SHP77 treated with DMSO at 0.1 percent for 48 hours (cell line): ENCODE results near the gene CAMK1D.
A peak's percentile ranks its signal among the peaks of the same experiment; 100 is the strongest.

ENCODE experiments used
- DNase-seq: peaks from one replicate; lab custom pipeline; 2025; lab: John Stamatoyannopoulos, UW

Gene CAMK1D

DNA sequence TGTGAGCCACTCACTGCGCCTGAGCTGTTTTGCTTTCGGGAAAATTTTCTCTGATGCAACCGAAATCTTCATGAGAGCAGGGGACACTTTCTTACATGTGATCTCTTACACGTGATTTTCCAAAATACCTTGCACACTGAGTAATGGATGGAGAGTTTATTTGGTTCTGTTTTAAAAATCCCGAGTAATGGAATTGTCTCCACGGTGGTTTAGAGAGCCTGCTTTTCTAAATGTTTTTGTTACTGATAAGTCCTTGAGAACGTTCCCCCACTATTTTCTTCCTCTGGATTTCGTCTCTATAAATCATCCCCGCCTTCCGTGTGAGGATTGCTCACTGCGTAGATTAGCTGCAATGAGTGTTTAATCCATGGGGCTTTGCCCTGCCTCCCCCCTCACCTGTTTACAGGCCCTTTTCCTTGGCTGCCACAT lies 25.7 kb downstream of the CAMK1D start:
- DNase-seq, result no peak

DNA sequence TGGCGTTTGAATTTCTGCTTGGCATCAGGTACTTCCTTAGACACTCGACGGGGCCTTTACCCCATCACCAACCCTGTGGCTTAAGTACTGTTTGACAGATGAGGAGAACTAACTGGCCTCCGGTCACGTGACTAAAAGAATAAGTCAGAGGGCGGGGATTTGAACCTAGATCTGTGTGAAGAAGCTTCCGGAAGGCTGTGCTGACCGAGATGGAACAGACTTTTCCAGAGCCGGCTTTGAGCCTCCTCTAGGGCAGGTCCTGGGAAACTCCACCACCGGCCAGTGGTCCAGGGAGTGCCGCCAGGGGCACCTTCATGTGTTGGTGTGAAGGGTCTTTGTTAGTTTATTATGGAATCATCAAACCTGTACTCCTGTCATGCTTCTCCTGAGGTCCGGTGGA lies 26.9 kb downstream of the CAMK1D start:
- DNase-seq, result no peak

DNA sequence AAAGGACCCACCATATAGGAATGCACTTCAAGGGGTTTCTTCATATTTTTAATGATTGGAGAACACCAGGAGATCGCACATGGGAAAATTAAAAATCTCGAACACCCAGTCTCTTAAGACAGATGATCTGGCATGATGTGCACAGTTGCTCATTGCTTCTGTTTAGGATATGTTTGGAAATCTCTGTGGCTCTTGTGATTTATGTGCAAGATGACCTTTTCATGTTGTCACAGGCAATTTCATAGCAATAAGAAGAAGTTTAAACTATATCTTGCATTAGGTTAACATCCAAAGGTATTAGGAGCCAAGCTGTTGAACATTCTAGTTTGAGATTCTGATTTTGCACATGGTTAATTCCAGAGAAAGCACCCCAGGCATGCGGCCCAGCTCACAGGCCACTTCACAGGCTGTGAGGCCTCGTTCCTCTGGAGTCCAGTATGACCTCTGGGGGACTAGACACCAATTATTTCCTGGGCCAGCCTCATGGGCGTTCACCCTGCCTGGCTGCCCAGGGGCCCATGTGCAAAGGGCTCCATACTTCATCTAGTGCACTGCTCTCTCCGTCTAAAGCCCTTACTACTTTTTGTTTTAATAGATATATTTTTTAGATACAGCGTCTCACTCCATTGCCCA lies 28.4 kb downstream of the CAMK1D start:
- DNase-seq, result no peak

DNA sequence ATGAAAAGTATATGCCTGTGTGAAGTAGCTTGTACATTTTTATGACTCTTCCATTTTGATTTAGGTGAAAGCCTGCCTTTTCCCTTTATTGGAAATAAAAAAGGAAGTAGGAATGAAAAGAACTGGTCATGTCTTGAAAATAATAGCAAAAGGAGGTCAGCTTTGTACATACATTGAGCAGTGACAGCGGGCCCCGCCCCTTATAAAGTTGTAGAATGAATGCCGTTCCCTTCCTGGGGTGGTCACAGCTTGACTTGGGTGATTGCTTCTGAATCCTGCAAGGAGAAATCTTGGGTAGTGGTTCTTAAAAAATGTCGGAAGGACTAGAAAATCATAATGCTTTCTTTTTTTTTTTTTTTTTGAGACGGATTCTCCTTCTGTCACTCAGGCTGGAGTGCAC lies 31.7 kb downstream of the CAMK1D start:
- DNase-seq, result no peak

DNA sequence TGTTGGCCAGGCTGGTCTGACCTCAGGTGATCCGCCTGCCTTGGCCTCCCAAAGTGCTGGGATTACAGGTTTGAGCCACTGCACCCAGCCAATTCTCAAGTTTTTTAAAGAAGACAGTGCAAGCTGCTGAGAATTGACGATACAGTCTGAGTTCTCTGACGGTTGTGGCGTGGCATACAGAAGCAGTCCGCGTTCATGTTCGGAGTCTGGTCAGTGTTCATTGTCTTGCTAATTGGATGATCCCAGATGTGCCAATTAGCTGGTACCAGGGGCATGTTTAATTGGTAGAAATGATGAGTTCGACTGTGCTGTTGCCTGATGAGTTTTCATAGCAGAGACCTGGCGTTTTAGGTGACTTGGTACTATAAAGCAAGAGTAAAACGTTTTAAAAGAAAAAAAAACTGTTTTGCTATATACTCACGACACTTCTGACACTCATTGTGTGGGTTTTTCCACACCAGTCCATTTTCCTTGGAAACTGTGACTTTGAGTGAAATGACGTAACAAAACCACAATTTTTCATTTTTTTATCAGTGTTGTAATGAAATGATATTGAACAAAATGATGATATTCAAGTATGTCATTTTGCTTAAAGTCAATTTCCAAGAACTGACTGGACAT lies 32.3 kb downstream of the CAMK1D start:
- DNase-seq, result no peak

DNA sequence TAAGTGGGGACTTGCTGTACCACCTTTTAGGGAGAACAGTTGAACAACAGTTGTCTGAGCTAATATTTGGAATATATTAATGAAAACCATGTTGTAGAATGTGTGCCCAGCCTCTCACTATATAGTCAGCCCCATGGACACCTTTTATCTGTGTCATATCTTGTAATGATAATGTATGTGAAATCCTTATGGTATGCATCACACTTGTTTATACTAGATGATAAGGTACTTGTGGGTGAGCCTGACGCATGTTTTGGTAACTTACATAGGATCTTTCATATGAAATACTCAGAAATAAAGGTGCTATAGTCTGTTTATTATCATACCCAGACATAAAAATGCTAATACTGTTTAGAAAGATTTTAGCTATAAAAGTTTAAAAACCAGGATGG lies 32.8 kb downstream of the CAMK1D start:
- DNase-seq, result no peak

DNA sequence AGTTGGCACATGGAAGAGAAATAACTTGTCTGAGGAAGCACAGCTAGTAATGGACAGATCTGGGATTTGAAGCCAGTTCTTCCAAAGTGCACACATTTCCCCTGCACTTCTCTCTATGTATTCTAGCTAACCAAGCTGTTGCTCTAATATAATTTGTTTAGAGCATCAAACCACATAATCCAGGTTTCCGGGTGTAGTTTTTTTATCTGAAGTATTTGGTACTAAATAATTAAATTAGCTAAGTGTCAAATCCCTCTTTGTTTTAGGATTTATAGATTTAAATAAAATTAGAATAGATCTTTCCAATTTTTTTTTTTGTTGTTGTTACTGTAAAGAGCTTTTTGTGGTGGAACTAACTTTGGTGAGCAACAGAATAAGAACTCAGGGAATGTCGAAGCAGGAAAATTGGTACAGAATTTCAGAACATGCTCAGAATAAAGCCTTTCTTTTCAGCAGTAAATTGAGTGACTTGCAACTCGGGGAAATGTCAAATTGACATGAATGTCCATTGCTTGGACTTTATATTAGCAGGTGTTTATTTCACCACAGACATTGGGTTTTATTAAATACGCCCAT lies 33.7 kb downstream of the CAMK1D start:
- no peak for DNase-seq

DNA sequence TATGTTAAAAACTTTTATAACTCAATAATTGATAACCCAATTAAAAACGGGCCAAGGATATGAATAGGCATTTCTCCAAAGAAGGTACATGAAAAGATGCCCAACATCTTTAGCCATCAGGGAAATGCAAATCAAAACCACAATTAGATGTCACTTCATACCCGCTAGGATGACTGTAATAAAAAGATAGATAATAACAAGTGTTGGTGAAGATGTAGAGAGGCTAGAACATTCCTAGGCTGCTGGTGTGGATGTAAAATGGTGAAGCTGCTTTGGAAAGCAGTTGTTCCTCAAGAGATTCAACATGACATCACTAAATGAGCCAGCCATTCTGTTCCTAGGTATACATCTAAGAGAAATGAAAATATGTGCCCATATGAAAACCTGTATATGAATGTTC lies 35.6 kb downstream of the CAMK1D start:
- DNase-seq, result no peak

DNA sequence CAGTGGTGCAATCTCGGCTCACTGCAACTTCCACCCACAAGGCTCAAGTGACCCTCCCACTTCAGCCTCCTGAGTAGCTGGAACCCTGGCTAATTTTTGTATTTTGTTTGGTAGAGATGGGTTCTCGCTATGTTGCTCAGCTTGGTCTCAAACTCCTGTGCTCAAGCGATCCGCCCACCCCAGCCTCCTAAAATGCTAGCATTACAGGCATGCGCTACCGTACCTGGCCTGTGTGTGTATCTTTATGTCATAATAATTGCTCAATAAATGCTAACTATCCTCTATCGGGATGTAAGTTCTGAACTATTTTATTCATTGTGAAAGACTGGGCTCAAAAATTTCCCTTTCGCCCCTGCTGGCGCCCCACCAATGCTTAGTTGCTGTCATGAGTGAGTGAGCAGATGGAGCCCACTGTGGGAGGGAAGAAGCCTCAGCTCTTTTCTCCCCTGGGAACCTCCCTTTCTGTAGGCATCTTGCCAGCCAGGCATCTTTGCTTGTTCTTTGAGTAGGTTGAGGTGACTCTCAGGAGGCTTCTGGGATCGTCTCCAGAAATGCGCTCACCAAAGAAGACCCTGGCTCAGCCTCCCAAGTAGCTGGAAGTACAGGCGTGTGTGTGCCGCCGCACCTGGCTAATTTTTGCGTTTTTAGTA lies 38.3 kb downstream of the CAMK1D start:
- DNase-seq, result no peak

DNA sequence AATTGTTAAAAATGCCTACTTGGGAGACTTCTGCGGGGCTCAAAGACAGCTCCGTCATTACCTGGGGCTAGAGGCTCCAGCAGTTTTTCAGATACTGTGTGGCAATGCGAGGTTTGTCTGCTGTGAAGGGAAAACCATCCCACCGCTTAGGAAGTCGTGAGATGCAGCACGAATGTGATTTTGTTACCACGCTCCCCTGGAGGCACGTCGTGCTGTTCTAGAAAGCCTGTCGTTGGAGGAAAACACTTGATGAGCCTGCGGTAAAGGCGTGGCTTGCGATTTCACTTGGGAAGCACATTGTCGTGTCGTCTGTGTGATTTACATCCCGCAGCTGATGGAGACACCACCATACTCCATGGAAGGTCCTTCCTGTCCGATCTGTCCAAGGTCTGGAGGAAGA lies 39.3 kb downstream of the CAMK1D start:
- DNase-seq, result peak; percentile 86

DNA sequence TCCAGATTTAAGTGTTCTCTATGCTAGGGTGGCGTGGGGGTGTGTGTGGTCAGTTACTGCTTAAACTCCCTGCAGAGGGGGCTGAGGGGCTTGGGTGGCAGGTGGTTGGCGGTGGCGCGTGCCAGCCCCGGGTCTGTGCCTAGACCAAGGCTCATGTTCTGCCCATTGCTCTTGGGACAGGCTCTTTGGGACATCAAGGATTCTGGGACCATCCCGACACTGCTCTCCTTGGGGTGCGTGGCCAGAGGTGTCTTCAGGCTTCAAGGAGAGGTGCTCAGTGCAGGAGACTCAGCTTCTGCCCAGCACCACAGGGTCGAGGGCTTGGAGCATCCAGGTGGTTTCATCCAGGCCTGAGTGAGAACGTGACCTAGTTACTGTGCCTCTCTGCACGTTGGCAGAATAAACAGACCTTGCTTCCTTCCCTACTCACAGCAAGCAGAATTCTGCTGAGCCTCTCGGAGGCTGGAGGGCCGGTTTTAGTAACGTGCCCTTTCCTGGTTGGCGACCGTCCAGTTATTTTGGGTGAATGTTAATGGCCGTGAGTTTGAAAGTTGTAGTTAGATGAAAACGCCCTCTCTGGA lies 39.9 kb downstream of the CAMK1D start:
- peak; percentile 61 for DNase-seq

DNA sequence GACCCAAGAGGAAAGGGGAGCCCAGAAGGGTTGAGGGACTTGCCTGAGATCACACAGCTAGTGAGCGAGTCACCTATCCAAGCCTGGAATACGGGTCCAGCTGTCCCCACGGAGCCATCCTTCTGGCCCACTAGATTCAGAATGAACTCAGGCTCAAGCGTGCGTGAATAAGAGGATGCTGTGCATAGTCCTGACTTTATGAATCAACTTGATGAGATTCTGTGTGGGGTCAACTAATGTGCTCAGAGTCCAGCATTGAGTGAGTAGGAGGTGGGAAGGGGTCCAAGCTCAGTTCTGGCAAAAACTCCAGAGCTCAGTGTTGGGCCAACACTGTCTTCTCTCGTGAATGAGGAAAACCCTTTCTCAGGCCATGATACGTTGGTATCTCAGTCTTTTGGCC lies 41.4 kb downstream of the CAMK1D start:
- no peak for DNase-seq

DNA sequence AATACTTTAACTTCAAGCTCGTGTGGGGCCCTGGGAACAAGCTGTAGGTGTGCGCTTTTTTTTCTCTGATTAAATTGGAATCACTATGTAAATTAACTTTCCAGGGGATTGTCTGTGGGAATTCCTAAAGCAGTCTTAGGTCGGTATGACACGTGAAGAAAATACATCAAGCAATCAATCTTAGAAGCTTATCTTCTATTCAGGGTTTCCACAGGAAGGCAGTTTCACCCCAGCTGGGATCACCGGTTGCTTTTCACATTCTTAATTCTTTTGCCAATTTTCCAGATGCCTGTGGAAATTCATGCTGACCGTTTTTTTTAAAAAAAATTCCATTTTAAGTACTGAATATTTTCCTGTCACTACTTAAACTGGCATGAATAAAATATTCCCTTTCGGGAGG lies 41.9 kb downstream of the CAMK1D start:
- no peak for DNase-seq

DNA sequence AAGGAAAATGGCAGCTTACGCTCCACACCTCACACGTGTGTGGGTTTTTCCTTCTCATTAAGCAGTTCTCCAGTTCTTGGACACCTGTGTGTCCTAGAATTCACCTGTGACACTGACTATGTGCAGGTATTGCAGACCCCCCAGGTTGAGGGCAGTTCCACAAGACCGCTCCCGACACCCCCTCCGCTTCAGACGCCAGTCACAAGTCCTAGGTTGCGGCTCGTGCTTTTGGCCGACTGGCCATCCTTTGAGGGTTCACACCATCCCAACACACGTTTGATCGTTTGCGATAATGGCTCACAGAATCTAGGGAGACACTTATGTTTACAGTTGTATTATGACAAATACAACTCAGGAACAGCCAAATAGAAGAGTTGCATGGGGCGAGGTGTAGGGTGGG lies 44.5 kb downstream of the CAMK1D start:
- DNase-seq, result no peak

DNA sequence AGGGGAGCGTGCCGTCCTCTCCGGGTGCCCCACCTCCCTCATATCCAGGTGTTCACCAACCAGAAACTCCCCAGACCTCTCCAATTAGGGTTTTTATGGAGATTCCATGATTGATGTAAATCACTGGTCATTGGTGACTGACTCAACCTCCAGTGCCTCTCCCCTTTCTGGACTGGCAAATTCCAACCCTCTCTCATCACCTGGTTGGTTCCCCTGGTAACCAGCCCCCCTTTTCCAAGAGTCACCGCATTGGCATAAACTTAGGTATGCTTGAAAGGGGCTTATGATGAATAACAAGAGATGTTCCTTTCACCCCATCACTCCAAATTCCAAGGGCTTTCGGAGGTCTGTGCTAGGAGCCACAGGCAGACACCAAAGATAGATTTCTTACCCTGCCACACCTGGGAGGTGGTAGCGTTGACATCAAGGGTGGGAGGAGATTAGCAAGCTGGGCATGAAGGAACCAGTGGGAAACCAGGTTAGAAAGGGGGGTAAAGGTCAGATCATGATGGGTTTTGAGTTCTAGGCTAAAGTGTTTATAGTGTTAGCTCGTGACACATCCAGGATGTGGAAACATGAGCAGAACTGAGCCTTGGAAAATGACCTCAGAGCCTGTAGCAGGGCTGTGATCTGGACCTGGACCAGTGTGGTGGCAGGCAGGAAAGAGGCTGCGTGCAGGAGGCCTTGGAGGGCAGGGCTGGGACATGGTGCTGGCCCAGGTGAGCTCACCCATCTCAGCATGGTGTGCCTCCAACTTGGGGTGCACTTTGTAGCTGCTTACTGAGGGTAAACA lies 45.1 kb downstream of the CAMK1D start:
- no peak for DNase-seq

DNA sequence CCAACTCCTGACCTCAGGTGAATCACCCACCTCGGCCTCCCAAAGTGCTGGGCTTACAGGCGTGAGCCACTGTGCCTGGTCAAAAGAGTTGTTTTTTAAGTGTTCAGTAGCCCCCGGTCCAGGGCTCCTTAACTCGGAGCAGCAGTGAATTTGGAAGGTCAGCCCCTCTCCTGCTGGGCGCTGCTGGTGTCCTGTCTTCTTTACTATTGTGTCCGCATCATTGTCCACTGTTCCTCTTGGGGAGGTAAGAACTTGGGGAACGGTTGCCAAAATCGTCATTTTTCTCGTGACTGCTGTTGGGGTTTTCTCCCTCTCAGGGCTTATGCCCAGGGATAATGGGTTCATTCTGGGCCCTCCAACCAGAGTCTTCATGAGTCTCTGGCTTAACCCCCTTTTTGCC lies 46.7 kb downstream of the CAMK1D start:
- DNase-seq, result no peak

DNA sequence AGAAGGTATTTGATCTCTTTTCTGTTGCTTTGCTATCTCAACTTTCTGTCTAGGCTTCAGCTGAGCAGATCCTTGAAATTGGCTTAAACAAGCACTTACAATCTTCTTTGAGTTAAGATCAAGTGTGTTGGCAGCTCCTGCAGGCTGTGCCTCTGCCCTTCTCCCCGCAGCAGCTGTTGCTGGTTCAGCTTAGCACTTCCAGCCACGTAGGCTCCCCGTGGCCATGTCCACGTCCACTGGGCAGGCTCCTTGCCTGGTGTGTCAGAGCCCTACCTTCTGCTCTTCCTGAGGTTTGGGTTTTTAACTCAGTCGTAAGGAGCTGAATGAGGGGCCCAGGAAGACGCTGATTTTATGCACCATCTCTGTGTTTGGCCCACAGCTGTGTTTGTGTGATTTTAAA lies 47.2 kb downstream of the CAMK1D start:
- no peak for DNase-seq

DNA sequence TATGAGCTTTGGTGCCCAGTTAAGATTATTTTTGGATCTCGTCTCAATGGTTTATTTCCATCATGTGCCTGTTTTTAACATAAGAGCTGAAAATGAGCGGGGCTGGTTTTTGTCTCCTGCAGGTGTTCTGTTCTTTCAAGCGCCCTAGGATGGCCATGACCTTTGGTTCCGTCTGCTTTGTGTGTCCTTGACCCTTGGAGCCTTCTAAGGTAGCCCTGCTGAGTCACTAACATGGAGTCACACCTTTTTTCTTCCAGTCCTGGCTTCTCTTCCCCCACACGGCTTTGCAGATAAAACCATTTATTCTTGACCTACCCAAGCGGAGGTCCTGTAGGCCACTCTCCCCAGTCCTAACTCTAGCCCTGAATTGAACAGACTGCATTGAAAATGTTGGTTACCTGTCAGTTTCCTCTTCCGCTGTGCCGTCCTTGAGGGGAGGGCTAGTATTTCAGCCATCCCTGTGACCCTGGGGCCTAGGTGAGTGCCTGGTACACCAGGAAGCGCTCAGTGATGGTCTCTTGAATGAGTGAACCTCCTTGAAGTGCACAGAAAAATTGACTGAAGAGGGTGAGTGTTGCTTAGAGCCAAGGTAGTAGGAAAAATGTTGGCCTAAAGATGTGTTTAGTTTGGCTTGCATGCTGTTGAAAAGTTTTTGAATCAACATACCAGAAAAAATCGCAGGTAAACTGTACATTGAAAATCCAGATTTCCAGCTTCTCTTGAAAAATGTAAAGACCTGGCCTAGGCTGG lies 48.0 kb downstream of the CAMK1D start:
- DNase-seq, result no peak

DNA sequence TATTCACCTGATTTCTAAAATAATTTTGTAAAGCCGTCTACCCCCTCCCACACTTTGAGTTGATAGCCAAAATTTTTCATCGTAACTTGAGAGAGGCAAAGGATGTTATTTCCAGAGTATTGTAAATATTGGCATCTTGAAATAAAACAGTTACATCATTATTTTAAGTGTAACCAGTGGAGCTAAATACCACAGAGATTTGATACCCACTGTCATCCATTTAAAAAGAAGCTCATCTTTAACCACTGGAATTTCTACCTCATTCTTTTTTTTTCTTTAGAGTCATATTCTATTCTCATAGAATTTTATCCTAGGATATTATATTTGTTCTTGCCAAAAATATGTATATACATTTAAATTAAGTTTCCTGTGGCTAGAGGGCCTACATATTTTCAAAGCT lies 48.6 kb downstream of the CAMK1D start:
- no peak for DNase-seq

DNA sequence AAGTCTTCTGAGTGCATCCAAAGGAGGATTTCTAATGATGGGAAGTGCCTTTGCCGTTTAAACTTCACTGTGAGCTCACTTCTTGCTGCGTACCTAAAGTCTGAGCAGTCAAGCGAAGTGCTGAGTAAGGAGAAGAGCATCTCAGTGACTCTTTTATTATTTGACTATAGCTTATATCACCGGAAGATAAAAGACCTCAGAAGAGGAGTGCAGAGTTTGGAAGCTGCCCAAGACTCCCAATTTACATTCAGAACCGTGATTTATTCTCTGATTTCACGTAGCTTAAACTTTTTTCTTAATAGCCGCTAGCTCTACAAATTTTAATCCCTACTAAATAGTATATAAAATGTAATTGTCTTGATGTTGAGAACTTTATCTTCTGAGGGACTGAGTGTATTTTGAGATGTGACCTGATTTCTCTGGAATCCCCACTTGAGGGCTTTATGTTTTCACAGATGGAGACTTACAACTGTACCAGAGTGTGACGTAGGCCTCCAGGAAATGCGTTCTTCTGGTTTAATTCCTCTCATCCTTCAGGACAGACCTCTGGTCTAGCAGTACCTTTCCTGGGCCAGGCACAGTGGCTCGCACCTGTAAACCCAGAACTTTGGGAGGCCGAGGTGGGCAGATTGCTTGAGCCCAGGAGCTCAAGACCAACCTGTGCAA lies 51.1 kb downstream of the CAMK1D start:
- no peak for DNase-seq

DNA sequence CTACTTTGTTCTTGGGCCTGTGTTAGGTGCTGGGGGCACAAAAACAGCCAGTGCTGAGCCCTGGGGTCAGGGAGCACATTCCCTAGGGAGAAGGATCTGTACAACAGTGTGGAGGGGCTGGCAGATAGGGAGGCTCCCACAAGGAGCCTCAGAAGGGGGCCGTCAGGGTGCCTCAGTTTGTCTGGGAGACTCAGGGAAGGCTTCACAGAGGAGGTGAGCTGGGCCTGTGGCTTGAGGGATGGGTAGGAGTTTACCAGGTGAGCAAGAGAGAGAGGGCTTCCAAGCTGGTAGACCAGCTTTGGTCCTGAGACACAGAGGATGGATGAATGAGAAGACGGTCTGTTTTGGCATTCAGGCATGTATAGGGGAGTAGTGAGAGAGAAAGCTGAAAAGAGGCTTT lies 52.1 kb downstream of the CAMK1D start:
- DNase-seq, result no peak
